Astrocyte of the cerebellum (primary cell): Measurements from ENCODE around the gene KRABD2.
A peak's percentile ranks its signal among the peaks of the same experiment; 100 is the strongest.

Experiments used
- DNase-seq: peaks from one replicate; pipeline ENCODE4 v3.0.0-alpha.2; 2011; ENCODE audit warnings: low read depth
- H3K4me3 ChIP-seq: 2 replicates; pipeline ENCODE4 v1.5.1; 2011; ENCODE audit warnings: mild to moderate bottlenecking, low read depth, low read length, moderate library complexity
- CTCF ChIP-seq: IDR thresholded peaks from 2 replicates; pipeline ENCODE4 v1.5.1; 2012; ENCODE audit warnings: low read length, low read depth, moderate library complexity, mild to moderate bottlenecking; ENCODE audit errors: missing control alignments
- in situ Hi-C: cut with HindIII; loops from 2 replicates; pipeline ENCODE4 v1.10.0; 2017; ENCODE audit warnings: low sequenced_read_pairs

Gene KRABD2

DNA sequence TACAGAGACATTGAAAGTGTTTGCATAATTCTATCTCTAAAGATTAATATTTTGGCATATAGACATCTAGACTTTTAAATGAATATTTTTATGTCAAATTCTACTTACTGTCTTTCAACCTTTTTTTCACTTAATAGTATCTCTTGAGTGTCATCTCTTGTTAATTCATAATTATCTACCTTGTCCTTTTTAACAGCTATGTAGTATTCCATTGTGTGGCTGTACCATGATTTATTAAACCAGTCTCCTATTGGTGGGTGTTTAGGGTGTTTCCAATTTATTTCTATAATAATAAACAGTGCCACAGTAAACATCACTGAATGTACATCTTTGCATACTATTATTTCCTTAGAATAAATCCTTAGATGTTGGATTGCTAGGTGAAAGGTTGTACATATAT lies 37.4 kb upstream of the KRABD2 start:
- DNase-seq, result no peak
- in situ Hi-C loops, result loop anchor here (25.0 kb wide), 1 partner anchor 348 kb away; the partner anchor contains the start of gene SPDYE4
- TF ChIP-seq CTCF, result no peak
- H3K4me3 ChIP-seq, result no peak overlapping the region

DNA sequence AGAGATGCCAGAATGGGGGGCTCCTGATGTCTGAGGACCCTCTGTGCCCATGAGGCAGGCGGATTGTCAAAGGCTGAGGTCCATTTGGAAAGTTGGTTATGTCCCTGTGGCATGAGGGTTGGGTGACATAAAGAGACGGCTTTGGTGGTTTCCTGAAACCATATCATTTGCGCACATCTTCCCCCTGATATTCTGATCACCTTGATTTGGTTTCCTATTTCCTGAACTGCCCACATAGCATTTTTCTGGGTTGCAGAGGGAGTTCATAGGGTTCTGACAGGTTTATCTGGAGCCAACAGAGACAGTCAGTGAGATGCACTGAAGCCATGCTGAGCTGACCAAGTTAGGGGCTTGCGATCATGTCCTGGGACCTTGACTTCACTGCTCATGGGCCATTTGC lies 36.8 kb upstream of the KRABD2 start:
- DNase-seq, result no peak
- no peak overlapping the region for H3K4me3 ChIP-seq
- in situ Hi-C loops, result loop anchor here (25.0 kb wide), 1 partner anchor 349 kb away; the partner anchor contains the start of gene SPDYE4
- no peak for TF ChIP-seq CTCF

DNA sequence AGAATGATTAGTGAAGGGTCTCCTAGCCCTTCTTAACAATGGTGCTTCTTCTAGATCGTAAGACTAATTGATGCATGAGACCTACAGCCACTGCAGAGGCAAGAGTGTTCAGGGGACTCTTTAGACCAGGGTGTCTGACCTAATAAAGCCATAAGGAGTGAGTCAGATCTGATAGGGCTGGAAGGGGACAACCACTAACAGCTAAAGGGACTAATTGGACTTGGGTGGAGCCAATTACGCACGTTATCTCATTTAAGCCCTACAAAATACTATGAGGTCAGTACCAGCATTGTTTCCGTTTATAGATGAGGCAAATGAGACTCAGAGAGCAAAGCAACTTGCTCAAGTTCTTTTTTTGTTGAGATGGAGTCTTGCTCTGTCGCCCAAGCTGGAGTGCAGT lies 35.6 kb upstream of the KRABD2 start:
- H3K4me3 ChIP-seq, result no peak overlapping the region
- DNase-seq, result no peak
- in situ Hi-C loops, result loop anchor here (25.0 kb wide), 1 partner anchor 350 kb away; the partner anchor contains the start of gene SPDYE4
- no peak for TF ChIP-seq CTCF

DNA sequence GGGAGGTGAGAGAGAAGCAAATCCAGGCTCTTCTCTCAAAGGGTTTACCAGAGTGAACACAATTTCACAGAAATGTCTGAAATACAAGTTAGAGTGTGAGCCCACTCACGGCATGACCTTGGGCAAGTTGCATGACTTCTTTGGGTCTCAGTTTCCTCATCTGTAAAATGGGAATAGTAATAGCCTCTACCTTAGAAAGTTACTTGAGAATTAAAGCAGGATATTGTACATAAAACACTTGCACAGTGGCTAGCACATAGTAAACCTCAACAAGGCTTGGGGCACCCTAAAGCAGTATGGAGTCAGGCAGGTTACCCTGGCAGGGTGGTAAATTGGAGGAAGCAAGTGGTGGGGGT lies 34.4 kb upstream of the KRABD2 start:
- no peak overlapping the region for H3K4me3 ChIP-seq
- in situ Hi-C loops, result loop anchor here (25.0 kb wide), 1 partner anchor 351 kb away; the partner anchor contains the start of gene SPDYE4
- no peak for TF ChIP-seq CTCF
- no peak for DNase-seq

DNA sequence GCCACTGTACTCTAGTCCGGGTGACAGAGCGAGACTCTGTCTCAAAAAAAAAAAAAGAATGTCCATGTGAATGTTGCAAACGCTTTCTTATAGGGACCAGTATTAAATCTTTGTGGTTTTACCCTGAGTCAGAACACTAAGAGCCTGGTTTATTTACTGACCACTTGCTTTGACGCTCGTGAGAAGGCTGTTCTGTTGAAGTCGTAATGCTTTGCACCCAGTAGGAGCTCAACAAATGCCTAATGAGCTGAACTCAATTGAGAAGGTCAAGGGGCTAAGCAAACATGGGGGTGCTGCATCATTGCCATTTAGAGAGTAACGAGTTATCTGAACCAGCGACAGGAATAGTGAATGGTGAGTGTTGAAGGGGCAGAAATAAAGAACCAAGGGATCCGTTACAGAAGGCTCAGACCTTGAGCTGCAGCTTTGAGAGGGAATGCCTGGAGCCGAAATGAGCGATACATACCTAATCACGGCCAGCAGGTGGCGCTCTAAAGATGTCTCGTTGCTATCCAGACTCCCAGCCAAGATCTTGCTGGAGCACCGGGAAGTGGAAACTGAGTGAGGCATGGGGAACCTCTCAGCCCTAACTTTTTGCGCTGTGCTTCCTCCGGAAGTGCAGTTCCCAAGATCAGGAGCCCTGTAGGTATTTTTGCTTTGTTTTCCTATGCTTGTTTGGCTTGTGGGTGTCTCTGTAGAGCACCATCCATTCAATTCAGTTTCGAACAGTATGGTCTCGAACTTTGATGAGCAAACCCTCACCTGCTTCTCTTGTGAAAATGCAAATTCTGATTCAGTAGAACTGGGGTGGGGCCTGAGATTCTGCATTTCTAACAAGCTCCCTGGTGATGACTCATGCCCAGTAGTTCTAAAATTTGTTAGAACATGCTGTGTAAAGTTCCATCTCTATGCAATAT lies 33.7 kb upstream of the KRABD2 start:
- DNase-seq, result peak; percentile 79

GRCh38 chr17:8408371-8408770 lies 31.9 kb upstream of the KRABD2 start:
- TF ChIP-seq CTCF, result no peak
- H3K4me3 ChIP-seq, result no peak overlapping the region
- DNase-seq, result no peak
- in situ Hi-C loops, result loop anchor here (25.0 kb wide), 1 partner anchor 354 kb away; the partner anchor contains the start of gene SPDYE4

More for the DNA sequence above, 33.7 kb upstream of the KRABD2 start:
- no peak overlapping the region for H3K4me3 ChIP-seq
- TF ChIP-seq CTCF, result peak; percentile 84
- in situ Hi-C loops, result loop anchor here (25.0 kb wide), 1 partner anchor 352 kb away; the partner anchor contains the start of gene SPDYE4
